ENCODE data around the gene PSMB2. TPM values are rescaled to one million over a fixed set of nuclear protein-coding genes. Genes with fewer than 3 reads are reported as not detected.

Gene PSMB2
- polyA plus RNA-seq, 1 donor from 2014 or later: 48.2 TPM

DNA sequence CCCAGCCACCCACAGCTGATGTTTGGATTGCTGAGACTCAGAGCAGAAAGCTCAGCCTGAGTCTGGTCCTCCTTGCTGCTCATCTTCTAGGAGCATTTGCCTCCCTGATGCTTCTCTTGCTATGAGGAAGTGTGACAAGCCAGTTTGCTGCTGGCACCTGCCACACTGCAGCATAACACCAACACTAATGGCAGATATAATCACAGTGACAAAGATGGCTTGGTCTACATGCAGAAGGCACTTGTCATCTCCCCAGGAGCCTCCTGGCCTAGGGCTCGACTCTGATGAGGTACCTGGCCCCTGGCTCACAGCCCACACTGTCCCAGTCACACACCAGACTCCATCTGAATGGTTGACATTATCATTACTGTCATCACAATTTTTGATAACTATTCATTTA, 13.9 kb upstream of the PSMB2 start:
- H3F3A ChIP-seq (ENCODE audit: insufficient read depth, low read length, poor library complexity, severe bottlenecking): no peaks in the 10 kb centered on the region
- H3K9me2 ChIP-seq (ENCODE audit: insufficient read depth, low read length): no peaks in the 10 kb centered on the region
- no peaks in the 10 kb centered on the region for H4K20me1 ChIP-seq (ENCODE audit: insufficient read depth)
- H3K4me3 ChIP-seq (ENCODE audit: low read length): peak overlapping the region; percentile 26
- peaks cover 24% of the 10 kb centered on the region for H3K27me3 ChIP-seq (ENCODE audit: insufficient read depth, low read depth, low read length)
- no peaks in the 10 kb centered on the region for H3K79me2 ChIP-seq (replicated peaks; ENCODE audit: insufficient read depth, low read length)
- H2AFZ ChIP-seq (ENCODE audit: low read depth, low read length): no peak overlapping the region
- peak overlapping the region; percentile 13 for H3K27ac ChIP-seq (ENCODE audit: low read length)
- H3K36me3 ChIP-seq (ENCODE audit: insufficient read depth, low read length): no peaks in the 10 kb centered on the region
- TF ChIP-seq POLR2AphosphoS5 (IDR thresholded peaks at IDR 0.05) (peak; percentile 54), EP300 (conservative IDR thresholded peaks at IDR 0.05; ENCODE audit: poor library complexity, severe bottlenecking) (peak; percentile 61), SMC3 (conservative IDR thresholded peaks at IDR 0.05; ENCODE audit: poor library complexity) (no peak), TAF1 (IDR thresholded peaks at IDR 0.05; ENCODE audit: low read depth) (no peak), CTCF (IDR thresholded peaks at IDR 0.05; ENCODE audit: poor library complexity, severe bottlenecking) (no peak), REST (IDR thresholded peaks at IDR 0.05; ENCODE audit: borderline replicate concordance) (no peak), MXI1 (conservative IDR thresholded peaks at IDR 0.05; ENCODE audit: poor library complexity, severe bottlenecking) (no peak), RAD21 (conservative IDR thresholded peaks at IDR 0.05) (no peak)
- no peaks in the 10 kb centered on the region for H3K9me3 ChIP-seq (ENCODE audit: low read length)
- H3K4me2 ChIP-seq (ENCODE audit: low read length): no peak overlapping the region
- H3K9ac ChIP-seq (ENCODE audit: low read length): no peak overlapping the region

GRCh38 chr1:35650416-35650815, 9.1 kb upstream of the PSMB2 start:
- H3K79me2 ChIP-seq (replicated peaks; ENCODE audit: insufficient read depth, low read length): no peaks in the 10 kb centered on the region
- H3K27me3 ChIP-seq (ENCODE audit: insufficient read depth, low read depth, low read length): peaks cover 32% of the 10 kb centered on the region
- no peaks in the 10 kb centered on the region for H4K20me1 ChIP-seq (ENCODE audit: insufficient read depth)
- H3K36me3 ChIP-seq (ENCODE audit: insufficient read depth, low read length): no peaks in the 10 kb centered on the region
- H3K9me2 ChIP-seq (ENCODE audit: insufficient read depth, low read length): no peaks in the 10 kb centered on the region
- no peak overlapping the region for H3K9ac ChIP-seq (ENCODE audit: low read length)
- no peak overlapping the region for H3K4me2 ChIP-seq (ENCODE audit: low read length)
- no peak overlapping the region for H3K4me3 ChIP-seq (ENCODE audit: low read length)
- no peaks in the 10 kb centered on the region for H3F3A ChIP-seq (ENCODE audit: insufficient read depth, low read length, poor library complexity, severe bottlenecking)
- TF ChIP-seq EZH2 (IDR thresholded peaks at IDR 0.05; ENCODE audit: borderline replicate concordance, insufficient read depth, low read length, poor library complexity, severe bottlenecking): no peak
- TF ChIP-seq MXI1 (conservative IDR thresholded peaks at IDR 0.05; ENCODE audit: poor library complexity, severe bottlenecking): no peak
- no peak for TF ChIP-seq CTCF (IDR thresholded peaks at IDR 0.05; ENCODE audit: poor library complexity, severe bottlenecking)
- TF ChIP-seq RAD21 (conservative IDR thresholded peaks at IDR 0.05): no peak
- TF ChIP-seq REST (IDR thresholded peaks at IDR 0.05; ENCODE audit: borderline replicate concordance): no peak
- TF ChIP-seq POLR2AphosphoS5 (IDR thresholded peaks at IDR 0.05): no peak
- TF ChIP-seq SMC3 (conservative IDR thresholded peaks at IDR 0.05; ENCODE audit: poor library complexity): no peak
- no peak for TF ChIP-seq TAF1 (IDR thresholded peaks at IDR 0.05; ENCODE audit: low read depth)
- TF ChIP-seq EP300 (conservative IDR thresholded peaks at IDR 0.05; ENCODE audit: poor library complexity, severe bottlenecking): no peak
- H3K27ac ChIP-seq (ENCODE audit: low read length): no peak overlapping the region
- H2AFZ ChIP-seq (ENCODE audit: low read depth, low read length): no peak overlapping the region
- no peaks in the 10 kb centered on the region for H3K9me3 ChIP-seq (ENCODE audit: low read length)

Data from neural cell (in vitro differentiated cells).